Measurements from ENCODE around the gene CAPS.

Gene CAPS

GRCh38 chr19:5893907-5894703, 19.9 kb upstream of the CAPS start:
- H4K20me1 ChIP-seq (ENCODE audit: low read depth, low read length) = no peaks in the 10 kb centered on the region
- no peak overlapping the region for H3K4me3 ChIP-seq (ENCODE audit: insufficient read depth, low read length, poor library complexity, severe bottlenecking)
- no peak overlapping the region for H3K4me2 ChIP-seq (ENCODE audit: low read depth, low read length, poor library complexity, severe bottlenecking)
- no peak overlapping the region for H3K9ac ChIP-seq (ENCODE audit: low read length)
- no peak overlapping the region for H2AFZ ChIP-seq (ENCODE audit: low read depth, low read length, severe bottlenecking)
- no peak for TF ChIP-seq EZH2phosphoT487 (conservative IDR thresholded peaks at IDR 0.05; ENCODE audit: low read length)
- no peak for TF ChIP-seq CTCF (IDR thresholded peaks at IDR 0.05; ENCODE audit: insufficient read depth, low read length, poor library complexity, severe bottlenecking)
- no peaks in the 10 kb centered on the region for H3K36me3 ChIP-seq (ENCODE audit: low read length)
- H3K79me2 ChIP-seq (ENCODE audit: insufficient read depth, low read length) = no peaks in the 10 kb centered on the region
- H3K27ac ChIP-seq (ENCODE audit: low read depth, low read length) = no peak overlapping the region
- H3F3A ChIP-seq (ENCODE audit: insufficient read depth) = no peaks in the 10 kb centered on the region
- no peaks in the 10 kb centered on the region for H3K27me3 ChIP-seq (ENCODE audit: low read length)
- H3K9me2 ChIP-seq (replicated peaks; ENCODE audit: insufficient read depth, low read length) = no peaks in the 10 kb centered on the region
- H3K9me3 ChIP-seq (ENCODE audit: insufficient read depth, low read length) = no peaks in the 10 kb centered on the region

GRCh38 chr19:5894704-5895349, 19.2 kb upstream of the CAPS start:
- no peaks in the 10 kb centered on the region for H3K36me3 ChIP-seq (ENCODE audit: low read length)
- no peak overlapping the region for H3K4me2 ChIP-seq (ENCODE audit: low read depth, low read length, poor library complexity, severe bottlenecking)
- TF ChIP-seq EZH2phosphoT487 (conservative IDR thresholded peaks at IDR 0.05; ENCODE audit: low read length) (no peak), CTCF (IDR thresholded peaks at IDR 0.05; ENCODE audit: insufficient read depth, low read length, poor library complexity, severe bottlenecking) (no peak)
- H3K9me3 ChIP-seq (ENCODE audit: insufficient read depth, low read length) = no peaks in the 10 kb centered on the region
- H3K79me2 ChIP-seq (ENCODE audit: insufficient read depth, low read length) = peaks cover 2% of the 10 kb centered on the region
- H3K4me3 ChIP-seq (ENCODE audit: insufficient read depth, low read length, poor library complexity, severe bottlenecking) = no peak overlapping the region
- H3K9ac ChIP-seq (ENCODE audit: low read length) = no peak overlapping the region
- H4K20me1 ChIP-seq (ENCODE audit: low read depth, low read length) = no peaks in the 10 kb centered on the region
- H3K27ac ChIP-seq (ENCODE audit: low read depth, low read length) = no peak overlapping the region
- no peaks in the 10 kb centered on the region for H3K9me2 ChIP-seq (replicated peaks; ENCODE audit: insufficient read depth, low read length)
- H3F3A ChIP-seq (ENCODE audit: insufficient read depth) = no peaks in the 10 kb centered on the region
- no peak overlapping the region for H2AFZ ChIP-seq (ENCODE audit: low read depth, low read length, severe bottlenecking)
- H3K27me3 ChIP-seq (ENCODE audit: low read length) = no peaks in the 10 kb centered on the region

GRCh38 chr19:5895409-5895808, 18.6 kb upstream of the CAPS start:
- H4K20me1 ChIP-seq (ENCODE audit: low read depth, low read length) = no peaks in the 10 kb centered on the region
- H3K27ac ChIP-seq (ENCODE audit: low read depth, low read length) = no peak overlapping the region
- no peak overlapping the region for H2AFZ ChIP-seq (ENCODE audit: low read depth, low read length, severe bottlenecking)
- H3K4me2 ChIP-seq (ENCODE audit: low read depth, low read length, poor library complexity, severe bottlenecking) = no peak overlapping the region
- H3K79me2 ChIP-seq (ENCODE audit: insufficient read depth, low read length) = peaks cover 8% of the 10 kb centered on the region
- no peaks in the 10 kb centered on the region for H3K27me3 ChIP-seq (ENCODE audit: low read length)
- TF ChIP-seq EZH2phosphoT487 (conservative IDR thresholded peaks at IDR 0.05; ENCODE audit: low read length) (no peak), CTCF (IDR thresholded peaks at IDR 0.05; ENCODE audit: insufficient read depth, low read length, poor library complexity, severe bottlenecking) (no peak)
- H3F3A ChIP-seq (ENCODE audit: insufficient read depth) = no peaks in the 10 kb centered on the region
- no peaks in the 10 kb centered on the region for H3K36me3 ChIP-seq (ENCODE audit: low read length)
- H3K4me3 ChIP-seq (ENCODE audit: insufficient read depth, low read length, poor library complexity, severe bottlenecking) = no peak overlapping the region
- no peaks in the 10 kb centered on the region for H3K9me3 ChIP-seq (ENCODE audit: insufficient read depth, low read length)
- no peak overlapping the region for H3K9ac ChIP-seq (ENCODE audit: low read length)
- no peaks in the 10 kb centered on the region for H3K9me2 ChIP-seq (replicated peaks; ENCODE audit: insufficient read depth, low read length)

All from SU-DHL-6 (cell line).